Measurements from ENCODE around the gene PRDM16.

DNA sequence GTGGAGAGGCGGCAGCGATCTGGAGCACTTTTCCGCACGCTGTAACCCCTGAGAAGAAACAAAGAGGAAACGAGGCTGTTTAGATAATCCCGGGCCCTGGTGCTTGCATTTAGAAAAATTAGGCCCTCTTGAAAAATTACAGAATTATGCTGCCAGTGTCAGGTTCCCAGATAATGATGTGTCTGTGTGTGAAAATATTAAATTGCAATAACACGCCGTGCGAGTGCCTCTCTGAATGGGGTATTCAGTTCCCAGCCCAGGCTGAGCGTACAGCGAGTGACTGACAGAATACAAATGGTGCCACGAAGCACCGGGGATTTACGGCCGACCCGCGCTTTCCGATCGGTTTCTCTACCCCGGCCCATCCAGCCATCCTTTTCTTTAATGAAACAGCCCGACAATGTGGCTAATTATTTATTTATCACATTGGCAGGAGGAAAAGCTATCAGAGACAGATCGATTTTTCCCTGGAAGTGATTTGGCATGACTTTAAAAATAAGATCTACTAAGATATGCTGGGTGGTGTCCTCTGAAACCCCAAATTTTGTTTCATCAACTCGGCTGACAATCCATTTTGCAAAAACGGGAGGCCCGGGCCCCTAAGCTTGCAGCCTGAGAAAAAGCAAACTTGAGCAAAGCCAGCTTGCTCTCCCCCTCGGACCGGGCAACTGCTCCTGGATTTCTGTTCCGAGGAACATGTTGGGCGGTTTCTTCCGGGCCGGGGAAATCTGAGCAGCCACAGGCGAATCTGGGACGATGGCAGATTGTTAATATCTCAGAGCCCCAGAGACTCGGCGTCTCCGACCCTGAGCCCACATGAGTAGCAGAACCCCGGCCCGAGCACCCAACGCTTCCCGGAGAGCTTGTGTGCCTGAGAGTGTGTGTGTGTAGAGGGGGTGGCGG lies 11.3 kb downstream of the PRDM16 start:
- TF ChIP-seq, protein P1, sequence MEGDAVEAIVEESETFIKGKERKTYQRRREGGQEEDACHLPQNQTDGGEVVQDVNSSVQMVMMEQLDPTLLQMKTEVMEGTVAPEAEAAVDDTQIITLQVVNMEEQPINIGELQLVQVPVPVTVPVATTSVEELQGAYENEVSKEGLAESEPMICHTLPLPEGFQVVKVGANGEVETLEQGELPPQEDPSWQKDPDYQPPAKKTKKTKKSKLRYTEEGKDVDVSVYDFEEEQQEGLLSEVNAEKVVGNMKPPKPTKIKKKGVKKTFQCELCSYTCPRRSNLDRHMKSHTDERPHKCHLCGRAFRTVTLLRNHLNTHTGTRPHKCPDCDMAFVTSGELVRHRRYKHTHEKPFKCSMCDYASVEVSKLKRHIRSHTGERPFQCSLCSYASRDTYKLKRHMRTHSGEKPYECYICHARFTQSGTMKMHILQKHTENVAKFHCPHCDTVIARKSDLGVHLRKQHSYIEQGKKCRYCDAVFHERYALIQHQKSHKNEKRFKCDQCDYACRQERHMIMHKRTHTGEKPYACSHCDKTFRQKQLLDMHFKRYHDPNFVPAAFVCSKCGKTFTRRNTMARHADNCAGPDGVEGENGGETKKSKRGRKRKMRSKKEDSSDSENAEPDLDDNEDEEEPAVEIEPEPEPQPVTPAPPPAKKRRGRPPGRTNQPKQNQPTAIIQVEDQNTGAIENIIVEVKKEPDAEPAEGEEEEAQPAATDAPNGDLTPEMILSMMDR (IDR thresholded peaks at IDR 0.05; ENCODE audit: low read depth, low read length): no peak
- TF ChIP-seq POLR2A (IDR thresholded peaks at IDR 0.05; ENCODE audit: extremely low read depth, insufficient read length): no peak
